HG02642 (cell line): ENCODE data around the gene TRIM71.
"Not testable (repeated sequence)": the region's sequence is repeated elsewhere in the genome, so short reads cannot be mapped to it uniquely, and the experiment has no call there.

Experiments used
- ATAC-seq: cut with Tn5 transposase; IDR thresholded peaks from one replicate; pipeline ENCODE4 v1.9.1; 2021; ENCODE audit warnings: mild to moderate bottlenecking; ENCODE audit not compliant: unreplicated experiment, poor library complexity

Gene TRIM71

DNA sequence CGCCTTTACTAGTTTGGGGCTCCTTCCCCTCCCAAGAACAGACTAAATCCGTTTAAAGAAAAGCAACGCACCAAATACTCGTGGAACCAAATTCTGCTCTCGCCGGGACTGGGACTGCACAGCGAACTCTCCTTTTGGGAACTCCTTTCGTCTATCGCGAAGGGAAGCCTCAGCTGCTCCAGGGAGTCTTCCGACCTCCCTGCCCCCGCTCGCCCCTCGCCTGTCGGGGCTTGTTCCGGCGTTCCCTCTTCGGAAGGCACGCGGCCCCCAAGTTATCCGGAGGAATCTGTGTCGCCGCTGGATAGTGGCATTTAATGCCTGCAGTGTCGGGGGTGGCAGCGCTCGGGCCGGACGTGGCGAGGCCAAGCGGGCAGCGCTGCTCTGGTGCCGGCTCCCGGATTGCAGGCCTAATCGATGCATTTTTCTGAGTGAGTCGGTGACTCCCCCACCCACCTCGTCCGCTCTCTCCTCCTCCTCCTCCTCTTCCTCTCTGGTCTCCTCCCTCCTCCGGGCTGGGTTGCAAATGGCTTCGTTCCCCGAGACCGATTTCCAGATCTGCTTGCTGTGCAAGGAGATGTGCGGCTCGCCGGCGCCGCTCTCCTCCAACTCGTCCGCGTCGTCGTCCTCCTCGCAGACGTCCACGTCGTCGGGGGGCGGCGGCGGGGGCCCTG, at the start of gene TRIM71:
Gene TRIM71 (plus strand): TSS at position 440 of the 671 bp plus-strand sequence. CDS start 84 bp downstream, at position 524.
- ATAC-seq, result no peak

DNA sequence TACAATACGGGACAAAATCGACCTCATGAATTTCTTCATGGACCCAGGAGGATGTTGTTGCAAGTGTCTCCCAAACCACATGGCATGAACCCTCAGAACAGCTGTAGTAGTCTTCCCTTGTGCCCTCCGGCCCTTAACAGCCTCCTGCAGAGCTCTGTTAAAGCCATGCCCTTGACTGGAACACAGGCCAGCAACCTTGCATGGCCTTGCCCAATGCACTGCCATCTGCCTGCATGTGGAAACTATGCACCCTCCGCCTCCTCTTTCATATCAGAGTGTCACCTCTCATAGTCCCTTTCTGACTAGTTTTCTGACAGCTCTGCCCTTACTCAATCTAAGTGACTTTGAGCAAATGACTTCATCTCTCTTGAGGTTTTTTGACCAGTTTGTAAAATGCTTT, 39.4 kb upstream of the TRIM71 start:
- no peak for ATAC-seq

DNA sequence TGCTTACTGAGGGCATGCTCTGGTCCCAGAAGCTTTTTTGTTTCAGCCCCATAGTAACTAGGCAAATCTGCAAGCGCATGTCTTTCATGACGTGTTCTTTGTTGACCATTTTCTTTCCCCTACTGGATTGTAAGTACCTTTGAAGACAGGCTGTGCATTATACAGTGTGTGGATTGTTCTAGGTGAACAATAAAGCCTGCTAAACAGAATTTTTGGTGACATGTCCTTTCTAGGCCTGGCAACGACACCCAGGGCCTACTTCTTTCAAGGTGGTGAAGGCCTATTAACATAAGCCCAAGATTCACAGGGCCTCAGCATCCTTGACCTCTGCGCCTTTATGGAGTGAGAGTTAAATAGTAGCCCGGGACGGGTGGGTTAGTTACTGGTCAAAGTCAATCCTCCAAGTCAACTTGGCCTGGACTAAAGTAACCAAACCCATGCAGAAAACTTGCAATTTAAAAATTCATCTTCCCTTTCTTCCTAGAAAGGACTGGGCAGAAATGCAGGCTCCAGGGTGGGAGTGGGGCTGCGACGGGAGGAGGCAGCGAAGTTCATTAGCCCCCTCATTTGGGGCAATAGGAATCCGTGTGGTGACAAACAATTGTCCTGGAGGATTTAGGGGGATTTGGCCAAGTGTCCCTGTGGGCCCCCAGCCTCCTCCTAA, 37.6 kb upstream of the TRIM71 start:
- ATAC-seq, result no peak

DNA sequence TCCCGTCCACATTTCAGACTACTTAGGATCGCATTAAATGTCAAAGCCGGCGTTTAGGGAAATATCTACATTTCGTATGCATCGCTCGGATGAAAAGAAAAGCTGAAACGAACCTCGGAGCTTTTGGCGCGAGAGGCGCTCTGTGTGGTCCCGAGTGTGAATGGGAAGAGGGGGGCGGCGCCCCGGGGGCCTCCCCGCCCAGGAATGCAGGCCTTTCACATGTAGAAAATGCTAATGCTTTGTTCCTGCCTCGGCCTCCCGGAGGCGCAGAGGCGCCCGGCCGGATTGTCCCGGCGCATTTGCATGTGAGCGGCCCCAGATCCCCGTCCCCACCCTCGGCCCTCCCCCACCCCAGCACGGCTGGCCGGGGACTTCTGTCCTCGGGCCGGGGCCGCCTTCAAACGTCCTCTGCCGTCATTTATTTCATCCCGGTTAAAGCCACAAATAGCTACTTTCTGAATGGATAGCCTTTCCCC, 37.0 kb upstream of the TRIM71 start:
- peak; percentile 39 for ATAC-seq

DNA sequence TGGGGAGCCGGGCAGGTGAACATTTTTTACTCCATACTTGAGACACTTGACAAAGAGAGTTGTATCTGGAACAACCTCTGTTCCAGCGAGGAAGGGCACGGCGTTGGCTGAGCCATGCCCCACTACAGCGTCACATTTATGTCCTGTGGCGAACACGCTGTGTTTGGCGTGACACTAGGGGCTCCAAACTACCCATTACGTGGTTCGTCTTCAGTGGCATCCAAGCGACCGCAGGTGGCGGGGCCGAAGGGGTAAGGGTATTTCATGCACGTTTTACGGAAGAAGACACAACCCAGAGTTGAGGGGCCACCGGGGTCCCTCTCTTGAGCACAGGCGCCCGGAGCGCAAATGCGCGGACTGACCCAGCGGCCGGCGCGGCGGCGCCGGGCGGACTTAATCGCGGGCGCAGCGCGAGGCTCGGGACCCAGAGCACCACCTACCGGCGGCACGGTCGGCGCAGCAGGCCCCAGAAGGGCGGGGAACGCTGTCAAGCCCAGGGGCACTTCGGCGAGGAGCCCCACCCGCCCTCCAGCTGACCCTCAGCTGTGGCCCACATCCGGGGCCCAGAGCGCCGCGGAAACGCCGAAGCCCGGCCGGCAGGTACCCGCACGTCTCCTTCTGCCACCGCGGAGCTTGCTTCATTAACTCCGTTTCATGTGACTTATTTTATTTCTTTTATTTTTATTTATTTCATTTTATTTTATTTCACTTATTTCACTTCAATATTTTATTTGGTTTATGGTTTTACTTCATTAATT, 36.4 kb upstream of the TRIM71 start:
- ATAC-seq, result peak; percentile 96

DNA sequence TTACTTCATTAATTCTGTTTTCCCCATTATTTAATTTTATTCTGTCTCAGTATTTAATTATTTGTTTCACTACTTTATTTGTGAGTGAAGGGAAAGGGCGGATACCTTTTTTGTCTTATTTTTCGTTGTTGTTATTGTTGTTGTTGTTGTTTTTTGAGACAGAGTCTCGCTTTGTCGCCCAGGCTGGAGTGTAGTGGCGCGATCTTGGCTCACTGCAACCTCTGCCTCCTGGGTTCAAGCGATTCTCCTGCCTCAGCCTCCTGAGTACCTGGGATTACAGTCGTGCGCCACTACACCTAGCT, 35.9 kb upstream of the TRIM71 start:
- not testable (repeated sequence) for ATAC-seq

DNA sequence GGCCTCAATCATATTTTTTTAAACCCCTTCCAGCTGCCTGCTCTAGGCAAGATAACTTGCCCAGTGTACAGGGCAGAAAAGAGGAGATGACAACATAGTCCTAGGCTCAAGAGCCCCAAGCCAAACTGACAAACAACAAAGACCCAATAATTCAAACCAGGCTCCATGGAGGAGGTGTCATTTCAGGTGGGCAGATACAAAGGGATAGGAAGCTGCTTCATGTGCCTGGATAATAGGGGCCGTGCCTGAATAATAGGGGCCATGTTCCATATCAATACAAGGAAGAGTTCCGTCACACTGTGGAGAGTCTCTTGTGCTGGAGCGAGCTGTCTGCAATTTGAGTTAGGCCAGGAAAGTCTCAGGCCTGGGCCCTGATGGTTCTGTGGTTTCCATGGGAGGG, 35.4 kb upstream of the TRIM71 start:
- ATAC-seq, result no peak

DNA sequence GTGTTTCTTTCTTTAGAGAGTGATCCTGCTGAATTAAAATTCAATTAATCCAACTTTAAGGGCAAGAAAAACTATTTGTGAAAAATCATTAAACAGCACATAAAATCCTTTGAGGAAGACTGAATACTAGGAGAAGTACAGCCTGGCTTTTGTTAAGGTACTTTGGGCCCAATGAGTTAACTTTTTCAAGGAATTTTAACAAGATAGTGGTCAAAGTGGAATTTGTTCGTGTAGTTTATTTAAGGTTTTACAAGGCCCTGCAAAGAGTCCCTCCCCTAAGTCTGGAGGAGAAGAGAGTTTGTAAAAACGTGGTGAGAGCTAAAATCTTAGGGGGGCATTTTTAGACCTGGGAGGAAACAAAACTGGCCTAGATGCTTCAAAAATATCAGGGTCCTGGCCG, 26.0 kb upstream of the TRIM71 start:
- ATAC-seq, result no peak

DNA sequence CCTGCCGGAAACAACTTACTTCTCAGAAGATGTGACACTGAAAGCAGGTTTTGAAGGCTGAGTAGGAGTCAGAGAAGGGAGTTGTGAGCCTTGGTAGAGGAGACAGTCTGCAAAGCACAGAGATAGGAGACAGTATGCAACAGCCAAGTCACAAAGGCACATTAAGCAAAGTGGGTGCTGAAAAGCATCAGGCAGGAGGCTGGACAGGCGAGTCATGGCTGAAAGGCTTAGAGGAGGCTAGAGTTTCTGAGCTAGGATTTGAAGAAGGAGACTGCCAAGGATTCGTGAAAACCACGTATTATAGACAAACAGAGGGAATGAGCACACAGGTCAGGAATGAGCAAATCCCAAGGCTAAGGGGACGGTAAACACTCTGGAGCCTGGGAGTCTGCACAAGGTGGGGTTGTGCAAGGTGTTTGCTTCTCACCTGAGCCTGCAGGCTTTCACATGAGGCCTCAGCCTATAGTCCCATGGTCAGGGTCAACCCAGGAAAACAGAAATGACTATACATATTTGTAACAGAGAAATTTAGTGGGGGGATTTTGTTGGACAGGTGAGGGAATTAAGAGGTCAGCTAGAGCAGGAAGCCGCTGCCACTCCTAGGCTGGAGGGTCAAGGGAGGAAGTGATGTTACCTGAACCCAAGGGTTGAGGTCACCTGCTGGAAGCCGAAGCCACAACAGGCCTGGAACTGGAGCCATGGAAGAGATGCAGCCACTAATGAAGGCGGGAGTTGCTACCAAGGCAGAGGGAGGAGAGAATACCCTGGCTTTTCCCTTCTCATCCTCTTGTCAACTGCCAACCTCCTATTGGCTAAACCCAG, 23.1 kb upstream of the TRIM71 start:
- ATAC-seq, result no peak

DNA sequence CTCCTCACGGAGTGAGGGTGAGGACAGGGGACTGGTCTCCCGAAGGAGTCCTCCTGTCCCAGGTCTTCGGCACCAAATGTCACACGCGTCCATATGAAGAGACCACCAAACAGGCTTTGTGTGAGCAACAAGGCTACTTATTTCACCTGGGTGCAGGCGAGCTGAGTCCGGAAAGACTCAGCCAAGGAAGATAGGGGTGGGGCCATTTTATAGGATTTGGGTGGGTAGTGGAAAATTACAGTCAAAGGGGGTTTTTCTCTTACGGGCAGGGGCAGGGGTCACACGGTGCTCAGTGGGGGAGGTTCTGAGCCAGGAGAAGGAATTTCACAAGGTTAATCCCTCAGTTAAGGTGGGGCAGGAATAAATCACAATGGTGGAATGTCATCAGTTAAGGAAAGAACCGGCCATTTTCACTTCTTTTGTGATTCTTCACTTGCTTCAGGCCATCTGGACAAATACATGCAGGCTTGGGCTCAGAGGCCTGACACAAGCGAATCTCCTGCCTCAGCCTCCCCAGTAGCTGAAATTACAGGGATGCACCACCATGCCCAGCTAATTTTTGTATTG, 21.3 kb upstream of the TRIM71 start:
- ATAC-seq, result not testable (repeated sequence)

DNA sequence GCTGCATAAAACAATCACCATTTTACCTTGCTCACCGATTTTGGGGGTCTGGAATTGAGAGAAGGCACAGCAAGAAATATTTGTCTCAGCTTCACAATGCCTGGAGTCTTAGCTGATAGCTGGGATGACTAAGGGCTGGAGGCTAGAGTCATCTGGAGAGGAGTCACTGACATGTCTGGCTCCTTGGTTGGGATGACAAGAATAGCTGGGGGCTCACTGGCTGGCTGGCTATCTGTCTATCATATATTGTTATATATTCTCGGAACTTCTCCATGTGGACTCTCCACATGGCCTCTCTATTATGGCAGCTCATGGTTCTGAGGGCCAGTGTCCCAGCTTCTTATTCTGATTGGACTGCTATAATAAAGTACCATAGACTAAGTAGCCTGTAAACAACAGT, 20.0 kb upstream of the TRIM71 start:
- ATAC-seq, result no peak

DNA sequence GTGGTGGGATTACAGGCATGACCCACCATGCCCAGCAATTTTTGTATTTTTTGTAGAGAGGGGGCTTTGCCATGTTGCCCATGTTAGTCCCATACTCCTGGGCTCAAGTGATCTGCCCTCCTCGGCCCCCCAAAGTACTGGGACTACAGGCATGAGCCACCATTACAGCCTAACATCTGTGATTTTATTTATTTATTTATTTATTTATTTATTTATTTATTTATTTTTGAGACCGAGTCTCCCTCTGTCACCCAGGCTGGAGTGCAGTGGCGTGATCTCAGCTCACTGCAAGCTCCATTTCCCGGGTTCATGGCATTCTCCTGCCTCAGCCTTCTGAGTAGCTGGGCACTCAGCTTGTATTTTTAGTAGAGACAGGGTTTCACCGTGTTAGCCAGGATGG, 16.4 kb upstream of the TRIM71 start:
- not testable (repeated sequence) for ATAC-seq

DNA sequence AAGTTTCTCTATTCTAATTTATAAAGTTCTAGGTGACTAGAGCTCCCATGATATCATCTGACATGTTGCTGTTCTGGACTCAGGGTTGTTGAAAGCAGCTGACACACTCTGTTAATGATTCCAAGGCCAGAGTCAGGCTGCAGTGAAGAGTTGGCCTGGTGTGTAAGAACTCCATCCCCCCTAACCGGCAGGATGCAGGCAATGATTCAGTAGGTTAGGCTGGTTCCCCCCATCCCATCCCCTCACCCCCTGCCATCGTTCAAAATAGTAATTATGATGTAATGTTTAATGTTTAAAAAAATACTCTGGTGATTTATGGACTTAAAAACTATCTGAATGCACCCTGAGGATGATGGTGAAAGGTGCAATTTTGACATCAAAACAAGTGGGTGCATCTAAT, 4.6 kb upstream of the TRIM71 start:
- ATAC-seq, result no peak

DNA sequence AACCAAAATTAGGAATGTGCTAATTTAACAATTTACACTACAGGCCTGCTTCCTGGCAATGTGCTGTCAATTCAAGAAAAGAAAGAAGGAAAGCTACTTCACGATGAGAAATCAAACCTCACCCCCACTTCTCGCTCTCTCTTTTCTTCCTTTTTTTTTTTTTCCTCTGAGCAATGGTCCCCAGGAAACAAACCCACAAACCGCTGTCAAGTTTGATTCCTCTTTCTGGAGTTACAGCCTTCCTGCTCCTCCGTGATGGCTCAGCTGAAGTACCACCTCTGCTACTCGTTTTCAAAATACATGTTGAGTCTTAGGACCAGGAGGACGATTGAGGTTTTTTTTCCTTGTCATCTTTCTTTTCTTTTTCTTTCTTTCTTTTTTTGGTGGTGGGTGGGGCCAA, 3.4 kb upstream of the TRIM71 start:
- no peak for ATAC-seq

DNA sequence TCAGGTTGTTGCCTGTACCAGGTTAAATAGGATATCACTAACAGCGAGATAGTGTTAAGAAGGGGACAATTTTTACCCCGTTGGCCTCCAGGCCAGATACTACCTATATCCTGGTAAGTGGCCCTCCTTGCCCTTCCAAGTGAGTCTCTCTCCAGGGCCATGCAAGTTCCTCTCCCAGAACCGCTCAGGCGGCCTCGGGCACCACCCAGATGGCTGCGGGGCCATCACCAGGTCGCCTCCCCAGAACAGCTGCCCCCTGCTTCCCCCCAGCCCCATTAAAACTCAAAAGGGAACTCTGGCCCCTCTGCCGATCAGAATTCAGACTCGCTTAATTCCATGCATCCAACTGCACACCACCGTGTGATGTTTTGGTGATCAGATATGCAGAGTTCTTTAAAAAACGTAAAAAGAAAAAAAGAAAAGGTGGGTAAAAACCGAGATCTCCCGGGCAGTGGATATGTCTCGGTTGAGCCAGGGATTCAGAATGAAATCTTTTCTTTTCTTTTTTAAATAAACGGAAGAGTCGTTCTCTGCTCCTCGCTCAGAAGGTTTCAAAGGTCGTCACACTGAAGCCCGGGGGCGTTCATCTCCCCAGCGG, 1.9 kb upstream of the TRIM71 start:
- no peak for ATAC-seq

DNA sequence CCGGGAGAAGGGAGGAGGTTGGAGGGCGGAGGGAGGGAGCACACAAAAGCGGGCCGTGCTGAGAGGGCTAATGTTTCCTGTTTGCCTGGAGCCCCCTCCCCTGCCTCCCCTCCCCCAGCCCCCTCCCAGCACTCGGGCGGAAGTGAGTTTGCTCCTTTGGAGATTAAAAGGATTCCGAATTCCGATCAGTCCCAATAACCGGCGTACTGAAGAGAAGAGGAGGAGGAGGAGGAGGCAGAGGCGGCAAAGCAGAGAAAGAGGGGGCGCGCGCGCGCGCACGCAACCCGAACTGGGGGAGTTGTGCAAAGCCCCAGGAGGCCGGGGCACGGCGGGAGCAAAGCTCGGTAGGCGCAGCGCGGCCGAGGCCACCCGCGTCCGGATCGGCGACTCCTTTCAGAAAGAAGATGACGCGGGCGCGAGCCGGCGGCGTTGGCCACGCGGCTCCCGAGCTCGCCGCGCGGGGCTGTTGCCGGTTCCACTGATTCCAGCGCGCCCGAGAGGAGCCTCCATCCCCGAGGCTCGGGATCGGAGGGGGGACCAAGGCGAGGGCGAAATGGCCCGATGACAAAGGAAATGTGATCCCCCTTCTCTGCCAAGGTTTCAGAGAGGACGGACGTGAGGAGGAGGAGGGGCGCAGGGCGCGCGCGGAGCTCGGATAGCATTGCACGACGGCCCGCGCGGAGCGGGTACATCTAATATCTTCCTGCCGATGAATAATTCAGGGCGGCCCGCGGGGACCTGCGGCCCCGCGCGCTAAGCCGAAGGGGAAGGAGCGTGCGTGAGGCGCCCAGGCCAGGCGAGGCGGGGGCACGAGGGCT, 1.1 kb upstream of the TRIM71 start:
- no peak for ATAC-seq

DNA sequence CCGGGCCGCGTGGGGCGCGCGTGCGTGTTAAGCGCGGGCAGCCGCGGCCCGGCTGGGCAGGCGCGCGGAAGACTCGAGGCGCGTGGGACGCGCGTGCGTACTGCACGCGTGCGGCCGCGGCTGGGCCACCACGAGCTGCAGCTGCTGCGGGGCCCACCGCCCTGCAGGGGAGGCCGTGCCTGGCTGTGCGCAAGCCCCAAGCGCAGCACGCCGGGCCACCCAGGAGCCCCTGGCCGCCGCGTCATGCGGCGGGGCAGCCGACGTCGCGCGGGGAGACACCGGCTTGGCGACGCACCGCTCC, 590 bp upstream of the TRIM71 start:
- ATAC-seq, result no peak

DNA sequence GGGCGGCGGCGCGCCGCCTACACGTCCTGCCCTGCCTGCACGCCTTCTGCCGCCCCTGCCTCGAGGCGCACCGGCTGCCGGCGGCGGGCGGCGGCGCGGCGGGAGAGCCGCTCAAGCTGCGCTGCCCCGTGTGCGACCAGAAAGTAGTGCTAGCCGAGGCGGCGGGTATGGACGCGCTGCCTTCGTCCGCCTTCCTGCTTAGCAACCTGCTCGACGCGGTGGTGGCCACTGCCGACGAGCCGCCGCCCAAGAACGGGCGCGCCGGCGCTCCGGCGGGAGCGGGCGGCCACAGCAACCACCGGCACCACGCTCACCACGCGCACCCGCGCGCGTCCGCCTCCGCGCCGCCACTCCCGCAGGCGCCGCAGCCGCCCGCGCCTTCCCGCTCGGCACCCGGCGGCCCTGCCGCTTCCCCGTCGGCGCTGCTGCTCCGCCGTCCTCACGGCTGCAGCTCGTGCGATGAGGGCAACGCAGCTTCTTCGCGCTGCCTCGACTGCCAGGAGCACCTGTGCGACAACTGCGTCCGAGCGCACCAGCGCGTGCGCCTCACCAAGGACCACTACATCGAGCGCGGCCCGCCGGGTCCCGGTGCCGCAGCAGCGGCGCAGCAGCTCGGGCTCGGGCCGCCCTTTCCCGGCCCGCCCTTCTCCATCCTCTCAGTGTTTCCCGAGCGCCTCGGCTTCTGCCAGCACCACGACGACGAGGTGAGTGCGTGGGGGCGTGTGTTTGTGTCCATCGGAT, 602 bp downstream of the TRIM71 start:
- no peak for ATAC-seq
